ENCODE measurements around the gene GALNT3. TPM values are rescaled to one million over a fixed set of nuclear protein-coding genes. Genes with fewer than 3 reads are reported as not detected.

Gene GALNT3
- total RNA-seq, 4 donors from 2014 or later: 0.26 to 2.5 (median 0.96) TPM

- no peak for DNase-seq (ENCODE audit: extremely low spot score)
- H3K4me1 ChIP-seq: no peaks in the 10 kb centered on the region
- no peaks in the 10 kb centered on the region for H3K27me3 ChIP-seq
- WGBS: 92% methylated on average over 4 of the region's 4 CpGs
- H3K27ac ChIP-seq (replicated peaks in 1 of 4): no peak overlapping the region
- no peaks in the 10 kb centered on the region for H3K9me3 ChIP-seq
- H3K4me3 ChIP-seq: no peak overlapping the region
- intact Hi-C loops (cut with DNase I): no loop called here
- TF ChIP-seq, protein P1, sequence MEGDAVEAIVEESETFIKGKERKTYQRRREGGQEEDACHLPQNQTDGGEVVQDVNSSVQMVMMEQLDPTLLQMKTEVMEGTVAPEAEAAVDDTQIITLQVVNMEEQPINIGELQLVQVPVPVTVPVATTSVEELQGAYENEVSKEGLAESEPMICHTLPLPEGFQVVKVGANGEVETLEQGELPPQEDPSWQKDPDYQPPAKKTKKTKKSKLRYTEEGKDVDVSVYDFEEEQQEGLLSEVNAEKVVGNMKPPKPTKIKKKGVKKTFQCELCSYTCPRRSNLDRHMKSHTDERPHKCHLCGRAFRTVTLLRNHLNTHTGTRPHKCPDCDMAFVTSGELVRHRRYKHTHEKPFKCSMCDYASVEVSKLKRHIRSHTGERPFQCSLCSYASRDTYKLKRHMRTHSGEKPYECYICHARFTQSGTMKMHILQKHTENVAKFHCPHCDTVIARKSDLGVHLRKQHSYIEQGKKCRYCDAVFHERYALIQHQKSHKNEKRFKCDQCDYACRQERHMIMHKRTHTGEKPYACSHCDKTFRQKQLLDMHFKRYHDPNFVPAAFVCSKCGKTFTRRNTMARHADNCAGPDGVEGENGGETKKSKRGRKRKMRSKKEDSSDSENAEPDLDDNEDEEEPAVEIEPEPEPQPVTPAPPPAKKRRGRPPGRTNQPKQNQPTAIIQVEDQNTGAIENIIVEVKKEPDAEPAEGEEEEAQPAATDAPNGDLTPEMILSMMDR (IDR thresholded peaks at IDR 0.05): no peak
- TF ChIP-seq EP300 (IDR thresholded peaks at IDR 0.05) (no peak), POLR2A (IDR thresholded peaks at IDR 0.05; ENCODE audit: low read depth) (no peak), POLR2AphosphoS5 (IDR thresholded peaks at IDR 0.05) (no peak)
- no peaks in the 10 kb centered on the region for H3K36me3 ChIP-seq
Observed at GRCh38 chr2:165814473-165814872, 20.4 kb upstream of the GALNT3 start.

DNA sequence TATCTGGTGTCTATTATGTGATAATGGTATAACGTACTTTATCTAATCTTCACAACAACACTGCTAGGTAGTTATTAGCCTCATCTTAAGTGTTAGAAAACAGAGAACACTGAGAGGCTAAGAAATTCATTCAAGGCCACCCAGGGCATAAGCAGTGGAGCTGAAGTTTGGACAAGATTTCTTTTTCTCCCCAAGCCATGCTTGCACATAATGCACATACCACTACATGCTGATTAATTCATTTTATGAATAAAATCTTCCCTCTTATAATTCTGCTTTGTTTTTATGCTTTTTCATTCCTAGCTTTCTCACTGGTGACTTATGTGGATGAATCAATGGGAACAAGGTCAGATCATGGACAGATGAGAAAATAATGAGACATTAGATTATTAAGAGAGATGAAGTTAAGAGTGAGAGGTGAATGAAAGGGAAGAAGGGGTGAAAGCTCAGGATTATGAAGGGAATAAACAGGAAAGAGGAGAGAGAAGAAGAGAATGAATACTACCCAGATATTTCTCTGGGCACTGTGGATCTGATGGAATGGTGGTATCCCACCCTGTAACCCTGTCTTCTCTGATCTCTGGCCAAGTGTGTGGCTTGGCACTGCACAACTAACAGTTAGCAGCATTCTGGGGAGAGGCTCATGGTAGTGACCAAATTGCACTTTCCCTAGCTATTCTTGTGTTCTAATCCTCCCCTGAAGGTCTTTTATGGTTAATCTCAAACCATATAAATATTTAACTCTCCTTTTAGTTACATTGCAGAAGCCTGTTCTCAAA lies 17.7 kb upstream of the GALNT3 start:
- intact Hi-C loops (cut with DNase I): no loop called here
- 100% methylated on average over 1 of the region's 1 CpG for WGBS

GRCh38 chr2:165810418-165810817 lies 16.4 kb upstream of the GALNT3 start:
- no peak for DNase-seq (ENCODE audit: extremely low spot score)
- Histone ChIP-seq H3K27ac (replicated peaks in 1 of 4) (no peak overlapping the region), H3K36me3 (no peaks in the 10 kb centered on the region), H3K27me3 (no peaks in the 10 kb centered on the region), H3K9me3 (no peaks in the 10 kb centered on the region), H3K4me1 (no peaks in the 10 kb centered on the region), H3K4me3 (no peak overlapping the region)
- 88% methylated on average over 9 of the region's 9 CpGs for WGBS
- no peak for TF ChIP-seq EP300 (IDR thresholded peaks at IDR 0.05)
- TF ChIP-seq, protein P1 (IDR thresholded peaks at IDR 0.05): no peak
- intact Hi-C loops (cut with DNase I): no loop called here

More for the DNA sequence above, 17.7 kb upstream of the GALNT3 start:
- TF ChIP-seq EP300 (IDR thresholded peaks at IDR 0.05): no peak
- TF ChIP-seq POLR2AphosphoS5 (IDR thresholded peaks at IDR 0.05): no peak
- TF ChIP-seq, protein P1 (IDR thresholded peaks at IDR 0.05): no peak
- no peak for TF ChIP-seq POLR2A (IDR thresholded peaks at IDR 0.05; ENCODE audit: low read depth)
- H3K9me3 ChIP-seq: no peaks in the 10 kb centered on the region
- no peaks in the 10 kb centered on the region for H3K4me1 ChIP-seq
- no peak for DNase-seq (ENCODE audit: extremely low spot score)
- H3K4me3 ChIP-seq: no peak overlapping the region
- H3K27me3 ChIP-seq: no peaks in the 10 kb centered on the region
- no peak overlapping the region for H3K27ac ChIP-seq (replicated peaks in 1 of 4)
- H3K36me3 ChIP-seq: no peaks in the 10 kb centered on the region

GRCh38 chr2:165804719-165805118 lies 10.7 kb upstream of the GALNT3 start:
- intact Hi-C loops (cut with DNase I): no loop called here
- no peak for DNase-seq (ENCODE audit: extremely low spot score)
- no peak overlapping the region for H3K4me3 ChIP-seq
- H3K9me3 ChIP-seq: no peaks in the 10 kb centered on the region
- 70% methylated on average over 3 of the region's 3 CpGs for WGBS
- H3K27ac ChIP-seq (replicated peaks in 1 of 4): no peak overlapping the region
- H3K36me3 ChIP-seq: no peaks in the 10 kb centered on the region
- H3K4me1 ChIP-seq: no peaks in the 10 kb centered on the region
- TF ChIP-seq EP300 (IDR thresholded peaks at IDR 0.05): no peak
- TF ChIP-seq, protein P1 (IDR thresholded peaks at IDR 0.05): no peak
- no peak for TF ChIP-seq POLR2A (IDR thresholded peaks at IDR 0.05; ENCODE audit: low read depth)
- no peak for TF ChIP-seq POLR2AphosphoS5 (IDR thresholded peaks at IDR 0.05)
- no peaks in the 10 kb centered on the region for H3K27me3 ChIP-seq

Data from esophagus muscularis mucosa (tissue), 4 donors.